Measurements from ENCODE around the gene DHRS7B.
"Not testable (repeated sequence)": the region's sequence is repeated elsewhere in the genome, so short reads cannot be mapped to it uniquely, and the experiment has no call there.

DHRS7B gene

GRCh38 chr17:21210411-21211076, 83.8 kb downstream of the DHRS7B start:
- Mint-ChIP-seq H3K27ac (no peak overlapping the region), H3K9me3 (no peaks in the 10 kb centered on the region), H3K27me3 (no peaks in the 10 kb centered on the region), H3K4me3 (no peak overlapping the region), H3K4me1 (peaks cover 38% of the 10 kb centered on the region), H3K36me3 (ENCODE audit: low read depth) (peaks cover 19% of the 10 kb centered on the region)
- ATAC-seq (no peak), DNase-seq (no peak)

GRCh38 chr17:21211825-21212479, 85.2 kb downstream of the DHRS7B start:
- Mint-ChIP-seq H3K27me3 (no peaks in the 10 kb centered on the region), H3K9me3 (no peaks in the 10 kb centered on the region), H3K4me3 (peak overlapping the region; percentile 93), H3K36me3 (ENCODE audit: low read depth) (peaks cover 19% of the 10 kb centered on the region), H3K4me1 (peaks cover 49% of the 10 kb centered on the region), H3K27ac (no peak overlapping the region)
- DNase-seq (no peak), ATAC-seq (no peak)

- Mint-ChIP-seq H3K9me3 (no peaks in the 10 kb centered on the region), H3K4me1 (peaks cover 60% of the 10 kb centered on the region), H3K27ac (peak overlapping the region; percentile 87), H3K4me3 (peak overlapping the region; percentile 93), H3K36me3 (ENCODE audit: low read depth) (peaks cover 23% of the 10 kb centered on the region), H3K27me3 (no peaks in the 10 kb centered on the region)
- DNase-seq (no peak), ATAC-seq (no peak)
These were observed 86.3 kb downstream of the DHRS7B start for GRCh38 chr17:21212826-21213637.

GRCh38 chr17:21213638-21214014, 86.9 kb downstream of the DHRS7B start:
- Mint-ChIP-seq H3K9me3 (no peaks in the 10 kb centered on the region), H3K4me1 (peaks cover 63% of the 10 kb centered on the region), H3K27ac (peak overlapping the region; percentile 87), H3K27me3 (no peaks in the 10 kb centered on the region), H3K4me3 (peak overlapping the region; percentile 93), H3K36me3 (ENCODE audit: low read depth) (peaks cover 21% of the 10 kb centered on the region)
- peak; percentile 7 for ATAC-seq
- no peak for DNase-seq

- Mint-ChIP-seq H3K36me3 (ENCODE audit: low read depth) (peaks cover 19% of the 10 kb centered on the region), H3K27ac (peak within 1 kb of the TSS; percentile 87), H3K4me3 (peak within 1 kb of the TSS; percentile 93), H3K4me1 (peaks cover 63% of the 10 kb centered on the region), H3K27me3 (no peaks in the 10 kb centered on the region), H3K9me3 (no peaks in the 10 kb centered on the region)
- ATAC-seq (peak; percentile 93), DNase-seq (peak; percentile 95)
These were observed 87.4 kb downstream of the DHRS7B start, which contains the start of gene TMEM11 for GRCh38 chr17:21214015-21214776. TSS of gene TMEM11 (minus strand) at chr17:21214161. CDS start at chr17:21214152, 9 bp downstream.

GRCh38 chr17:21214777-21215541, 88.2 kb downstream of the DHRS7B start:
- H3K27ac Mint-ChIP-seq: peak overlapping the region; percentile 71
- DNase-seq (peak; percentile 22), ATAC-seq (peak; percentile 1)

GRCh38 chr17:21215935-21216334, 89.2 kb downstream of the DHRS7B start:
- peaks cover 54% of the 10 kb centered on the region for H3K4me1 Mint-ChIP-seq
- ATAC-seq: no peak
- no peak for DNase-seq
- peak overlapping the region; percentile 71 for H3K27ac Mint-ChIP-seq
- H3K4me3 Mint-ChIP-seq: peak overlapping the region; percentile 93
- H3K9me3 Mint-ChIP-seq: no peaks in the 10 kb centered on the region
- no peaks in the 10 kb centered on the region for H3K27me3 Mint-ChIP-seq
- H3K36me3 Mint-ChIP-seq (ENCODE audit: low read depth): peaks cover 12% of the 10 kb centered on the region

More at GRCh38 chr17:21214777-21215541, 88.2 kb downstream of the DHRS7B start:
- H3K27me3 Mint-ChIP-seq: no peaks in the 10 kb centered on the region
- H3K36me3 Mint-ChIP-seq (ENCODE audit: low read depth): peaks cover 18% of the 10 kb centered on the region
- no peaks in the 10 kb centered on the region for H3K9me3 Mint-ChIP-seq
- H3K4me1 Mint-ChIP-seq: peaks cover 62% of the 10 kb centered on the region
- peak overlapping the region; percentile 93 for H3K4me3 Mint-ChIP-seq

GRCh38 chr17:21217346-21217745, 90.6 kb downstream of the DHRS7B start:
- H3K27ac Mint-ChIP-seq: peak overlapping the region; percentile 13

GRCh38 chr17:21218101-21218500, 91.3 kb downstream of the DHRS7B start:
- H3K4me3 Mint-ChIP-seq: no peak overlapping the region
- peaks cover 35% of the 10 kb centered on the region for H3K4me1 Mint-ChIP-seq
- no peaks in the 10 kb centered on the region for H3K9me3 Mint-ChIP-seq
- no peaks in the 10 kb centered on the region for H3K27me3 Mint-ChIP-seq
- peak; percentile 9 for ATAC-seq
- peaks cover 20% of the 10 kb centered on the region for H3K36me3 Mint-ChIP-seq (ENCODE audit: low read depth)
- peak; percentile 28 for DNase-seq
- H3K27ac Mint-ChIP-seq: peak overlapping the region; percentile 13

More at GRCh38 chr17:21217346-21217745, 90.6 kb downstream of the DHRS7B start:
- Mint-ChIP-seq H3K27me3 (no peaks in the 10 kb centered on the region), H3K36me3 (ENCODE audit: low read depth) (peaks cover 20% of the 10 kb centered on the region), H3K4me3 (no peak overlapping the region), H3K9me3 (no peaks in the 10 kb centered on the region), H3K4me1 (peaks cover 41% of the 10 kb centered on the region)
- ATAC-seq: no peak
- no peak for DNase-seq

GRCh38 chr17:21218831-21219380, 92.1 kb downstream of the DHRS7B start:
- DNase-seq (no peak), ATAC-seq (no peak)
- peaks cover 21% of the 10 kb centered on the region for H3K36me3 Mint-ChIP-seq (ENCODE audit: low read depth)
- no peak overlapping the region for H3K27ac Mint-ChIP-seq
- no peaks in the 10 kb centered on the region for H3K27me3 Mint-ChIP-seq
- no peak overlapping the region for H3K4me3 Mint-ChIP-seq
- H3K4me1 Mint-ChIP-seq: peaks cover 32% of the 10 kb centered on the region
- H3K9me3 Mint-ChIP-seq: no peaks in the 10 kb centered on the region

- no peak for ATAC-seq
- Mint-ChIP-seq H3K27ac (no peak overlapping the region), H3K27me3 (no peaks in the 10 kb centered on the region), H3K4me3 (no peak overlapping the region), H3K9me3 (no peaks in the 10 kb centered on the region), H3K36me3 (ENCODE audit: low read depth) (peaks cover 18% of the 10 kb centered on the region), H3K4me1 (peaks cover 3% of the 10 kb centered on the region)
- no peak for DNase-seq
These were observed 96.3 kb downstream of the DHRS7B start for GRCh38 chr17:21223086-21223485.

- not testable (repeated sequence) for H3K4me1 Mint-ChIP-seq; H3K9me3 Mint-ChIP-seq; DNase-seq; H3K4me3 Mint-ChIP-seq; H3K36me3 Mint-ChIP-seq (ENCODE audit: low read depth); H3K27ac Mint-ChIP-seq; ATAC-seq; H3K27me3 Mint-ChIP-seq
These were observed 100.5 kb downstream of the DHRS7B start for GRCh38 chr17:21227277-21227676.

GRCh38 chr17:21228111-21228510, 101.3 kb downstream of the DHRS7B start:
- peak; percentile 20 for ATAC-seq
- no peak for DNase-seq

More at GRCh38 chr17:21228111-21228510, 101.3 kb downstream of the DHRS7B start:
- no peak overlapping the region for H3K4me3 Mint-ChIP-seq
- peaks cover 6% of the 10 kb centered on the region for H3K36me3 Mint-ChIP-seq (ENCODE audit: low read depth)
- no peak overlapping the region for H3K27ac Mint-ChIP-seq
- H3K4me1 Mint-ChIP-seq: no peaks in the 10 kb centered on the region
- peaks cover 8% of the 10 kb centered on the region for H3K9me3 Mint-ChIP-seq
- no peaks in the 10 kb centered on the region for H3K27me3 Mint-ChIP-seq
